Left lobe of liver (tissue), 2 donors: Measurements from ENCODE around the gene C6orf120. TPM values are rescaled to one million over a fixed set of nuclear protein-coding genes. Genes with fewer than 3 reads are reported as not detected.
A peak's percentile ranks its signal among the peaks of the same experiment; 100 is the strongest.
"Not testable (repeated sequence)": the region's sequence is repeated elsewhere in the genome, so short reads cannot be mapped to it uniquely, and the experiment has no call there.

Source experiments
- ATAC-seq: fragments of 200-7000 bp; cut with Tn5 transposase; one replicate; pipeline ENCODE4 v1.9.1; 2020; ENCODE audit warnings: mild to moderate bottlenecking, moderate library complexity
- DNase-seq: peaks from one replicate; pipeline ENCODE4 v3.0.0-alpha.2; 2020; ENCODE audit warnings: low spot score
- total RNA-seq: library from RNA; stranded (reverse); gene quantifications from one replicate; pipeline ENCODE4 v1.2.1, GENCODE V29; 2021
- donor health status: DM: no; HTN: no; CAD: no; lungs with moderate emphysema.
- donor health status: DM: no; HTN: yes; CAD: no.

Gene C6orf120
- total RNA-seq, 1 donor from 2014 or later, result 18.9 TPM

DNA sequence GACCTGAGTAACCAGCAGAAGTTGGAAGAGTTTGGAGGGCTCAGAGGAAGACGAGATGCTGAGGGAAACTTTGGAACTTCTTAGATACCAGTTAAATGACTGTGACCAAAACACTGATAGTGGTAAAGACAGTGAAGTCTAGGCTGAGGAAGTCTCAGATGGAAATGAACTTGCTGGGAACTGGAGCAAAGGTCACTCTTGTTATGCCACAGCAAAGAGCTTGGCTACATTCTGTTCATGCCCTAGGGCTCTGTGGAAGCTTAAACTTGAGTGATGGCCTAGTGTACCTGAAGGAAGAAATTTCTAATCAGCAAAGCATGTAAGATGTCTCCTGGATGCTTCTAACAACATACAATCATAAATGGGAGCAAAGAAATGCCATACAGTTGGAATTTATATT is 24.8 kb upstream of the C6orf120 start:
- DNase-seq (no peak), ATAC-seq (peak; percentile 58)

DNA sequence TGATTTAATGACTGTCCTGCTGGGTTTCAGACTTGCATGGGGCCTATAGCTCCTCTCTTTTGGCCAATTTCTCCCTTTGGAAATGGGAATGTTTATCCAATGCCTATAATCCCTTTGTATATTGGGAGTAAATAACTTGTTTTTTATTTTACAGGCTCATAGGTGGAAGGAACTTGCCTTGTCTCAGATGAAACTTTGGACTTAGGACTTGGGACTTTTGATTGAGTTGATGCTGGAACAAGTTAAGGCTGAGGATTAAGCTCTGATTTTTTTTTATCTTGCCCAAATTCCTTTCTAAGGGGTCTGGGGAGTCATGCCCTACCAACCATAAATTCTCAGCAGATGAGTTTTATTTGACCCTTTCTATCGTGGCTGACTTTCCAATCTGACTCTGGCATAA is 23.6 kb upstream of the C6orf120 start:
- DNase-seq (no peak), ATAC-seq (peak; percentile 15)

DNA sequence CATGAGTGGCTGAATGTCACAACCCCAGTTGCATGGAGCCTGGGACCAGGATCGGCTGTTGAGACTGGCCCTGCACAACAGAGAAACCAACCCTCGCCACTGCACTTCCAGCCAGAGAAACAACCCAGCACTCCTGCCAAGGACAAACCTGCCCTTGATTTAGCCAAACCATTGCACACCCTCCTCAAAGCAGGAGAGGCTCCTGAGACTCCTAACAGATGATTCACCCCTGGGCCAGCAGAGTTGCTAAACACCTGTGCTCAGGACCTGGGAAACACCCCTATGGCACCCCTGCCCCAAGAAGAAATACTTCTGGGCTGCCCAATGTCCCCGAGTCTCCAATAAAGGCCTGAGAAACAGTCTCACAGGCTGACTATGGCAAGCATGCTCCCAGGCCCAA is 17.9 kb upstream of the C6orf120 start:
- DNase-seq, result no peak
- ATAC-seq, result no peak

DNA sequence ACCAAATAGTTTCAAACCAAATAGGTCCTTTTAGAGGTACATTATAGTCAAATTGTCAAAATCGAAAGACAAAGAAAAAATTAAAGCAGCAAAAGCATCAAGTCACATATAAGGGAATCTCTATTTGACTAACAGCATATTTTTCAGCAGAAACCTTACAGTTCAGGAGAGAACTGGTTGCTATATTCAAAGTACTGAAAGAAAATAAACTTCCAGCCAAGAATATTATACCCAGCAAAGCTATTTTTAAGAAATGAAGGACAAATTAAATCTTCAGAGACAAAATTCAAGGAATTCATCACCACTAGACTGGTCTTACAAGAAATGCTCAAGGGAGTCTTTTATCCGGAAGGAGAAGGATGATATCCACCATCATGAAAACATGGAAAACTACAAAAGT is 16.1 kb upstream of the C6orf120 start:
- DNase-seq (no peak), ATAC-seq (no peak)

DNA sequence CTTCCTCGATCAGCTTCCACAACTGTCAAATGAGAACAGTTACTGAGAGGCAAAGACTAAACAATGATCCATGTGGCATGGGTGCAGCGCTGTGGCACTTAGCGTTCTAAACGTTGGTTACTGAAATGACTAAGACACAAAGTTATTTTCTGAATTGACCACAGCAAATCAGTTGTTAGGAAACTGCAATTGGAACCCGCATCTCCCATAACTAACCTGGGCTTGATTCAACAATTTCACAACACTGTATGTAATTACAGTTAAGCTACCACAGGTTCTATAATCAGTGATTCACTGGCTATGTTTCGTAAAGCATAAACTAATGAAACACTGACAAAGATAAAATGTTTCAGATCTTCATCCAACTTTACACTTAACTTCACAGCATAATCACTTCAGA is 12.6 kb upstream of the C6orf120 start:
- DNase-seq (no peak), ATAC-seq (no peak)

DNA sequence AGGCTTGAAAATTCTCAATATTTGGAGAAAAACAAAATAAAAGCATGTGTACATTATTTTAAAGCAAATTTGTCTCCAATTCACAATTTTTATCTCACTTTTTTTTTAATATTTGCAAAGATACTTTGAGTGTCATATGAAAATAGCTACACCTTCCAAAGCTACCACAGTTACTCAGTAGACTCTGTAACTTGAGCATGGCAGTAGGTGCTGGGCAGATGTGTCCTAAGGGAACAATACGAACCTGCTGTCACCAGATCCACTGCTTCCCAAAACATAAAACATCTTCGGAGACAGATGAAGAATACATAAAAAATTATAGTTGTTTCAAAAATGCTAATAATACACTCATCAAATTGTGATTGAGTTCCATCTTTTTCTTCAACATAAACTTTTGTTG is 10.7 kb upstream of the C6orf120 start:
- DNase-seq (no peak), ATAC-seq (no peak)

DNA sequence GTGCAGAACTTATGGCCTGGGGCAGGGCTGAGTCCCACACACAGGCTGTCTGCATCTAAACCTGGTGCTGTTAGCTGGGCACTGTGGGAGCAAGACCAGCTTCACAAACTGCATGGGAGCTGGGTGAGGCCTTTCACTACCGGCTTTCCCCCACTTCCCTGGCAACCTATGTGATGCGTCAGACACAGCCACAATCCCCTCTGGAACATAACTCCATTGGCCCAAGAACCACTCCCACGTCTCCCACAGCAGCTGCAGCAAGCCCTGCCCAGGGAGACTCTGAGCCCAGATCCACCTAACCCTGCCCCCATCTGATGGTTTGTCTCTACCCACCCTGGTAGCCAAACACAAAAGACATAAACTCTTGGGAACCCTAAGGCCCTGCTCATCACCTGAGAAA is 9.4 kb upstream of the C6orf120 start:
- no peak for ATAC-seq
- no peak for DNase-seq

DNA sequence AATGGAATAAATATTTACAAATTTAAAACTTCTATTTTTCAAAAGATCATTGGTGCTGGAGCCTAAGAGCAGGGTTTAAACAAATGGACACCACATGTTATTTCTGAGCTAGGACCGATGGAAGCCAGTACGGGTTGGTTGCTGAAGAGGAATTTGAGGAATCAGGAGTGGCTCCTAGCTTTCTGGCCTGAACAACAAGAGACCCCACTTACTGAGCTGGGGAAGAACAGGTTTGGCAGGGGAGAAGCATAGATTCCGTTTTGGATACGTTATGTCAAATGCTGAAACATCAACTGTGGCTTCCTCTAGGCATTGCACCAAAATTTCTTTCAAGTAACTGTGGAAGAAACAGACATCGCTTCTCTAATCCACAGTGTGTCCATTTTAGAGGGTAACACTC is 6.8 kb upstream of the C6orf120 start:
- ATAC-seq, result no peak
- no peak for DNase-seq

DNA sequence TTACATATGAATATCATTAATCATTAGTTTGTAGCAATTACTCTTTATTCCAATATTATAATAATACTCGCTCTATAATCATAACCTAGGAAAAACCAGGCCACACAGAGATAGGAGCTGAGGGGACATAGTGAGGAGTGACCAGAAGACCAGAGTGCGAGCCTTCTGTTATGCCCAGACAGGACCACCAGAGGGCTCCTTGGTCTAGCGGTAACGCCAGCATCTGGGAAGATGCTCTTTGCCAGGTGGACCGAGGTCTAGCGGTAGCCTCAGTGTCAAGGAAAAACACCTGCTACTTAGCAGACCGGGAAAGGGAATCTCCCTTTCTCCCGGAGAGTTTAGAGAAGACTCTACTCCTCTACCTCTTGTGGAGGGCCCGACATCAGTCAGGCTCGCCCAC is 4.8 kb upstream of the C6orf120 start:
- not testable (repeated sequence) for ATAC-seq, DNase-seq

DNA sequence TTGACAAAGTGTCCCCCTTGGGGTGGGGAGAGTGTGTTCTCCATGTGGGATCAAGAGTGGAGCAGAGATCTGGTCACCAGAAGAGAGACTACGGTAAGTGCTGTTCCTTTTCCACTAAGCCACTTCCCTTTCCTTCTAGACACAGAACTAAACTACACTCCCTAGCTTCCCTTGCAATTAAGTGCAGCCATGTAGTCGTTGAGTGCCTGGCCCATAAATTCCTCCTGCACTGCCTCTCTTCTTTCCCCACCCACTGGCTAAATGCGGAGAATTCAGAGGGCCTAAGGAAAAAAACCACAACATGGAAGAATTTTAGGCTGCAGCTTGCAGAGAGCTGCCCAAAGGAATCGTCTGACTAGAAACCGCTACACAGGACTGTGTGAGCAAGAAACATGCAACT is 1.6 kb upstream of the C6orf120 start:
- DNase-seq, result no peak
- ATAC-seq, result no peak

DNA sequence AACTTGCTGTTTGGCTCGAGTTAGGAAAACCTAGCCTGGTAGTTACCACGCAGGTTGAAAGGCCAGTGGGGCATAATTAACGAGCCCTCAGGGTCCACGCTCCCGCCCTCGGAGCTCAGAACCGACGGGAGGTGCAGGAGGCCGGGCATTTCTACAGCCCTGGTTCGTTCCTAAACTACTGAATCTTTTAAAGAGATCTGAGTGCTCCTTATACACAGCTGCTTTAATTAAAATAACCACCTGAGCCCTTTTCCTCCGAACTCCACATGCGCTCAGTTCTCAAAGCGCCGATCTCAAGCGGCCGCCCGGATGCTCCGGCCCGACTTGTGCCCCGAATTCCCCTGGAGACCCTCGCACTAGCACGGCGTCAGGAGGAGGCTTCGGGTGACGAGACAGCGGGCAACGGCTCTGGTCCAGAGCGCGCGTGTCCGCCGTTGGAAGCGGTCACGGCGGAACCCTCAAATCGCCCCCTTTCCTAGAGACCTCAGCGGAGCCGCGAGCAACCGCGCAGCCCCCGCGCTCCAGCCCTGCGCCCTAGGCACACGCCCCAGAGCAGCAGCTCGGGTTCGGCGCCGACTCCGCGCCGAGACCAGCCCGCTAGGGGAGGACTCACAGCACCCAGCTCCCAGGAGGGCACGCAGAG is 494 bp upstream of the C6orf120 start:
- peak; percentile 24 for ATAC-seq

DNA sequence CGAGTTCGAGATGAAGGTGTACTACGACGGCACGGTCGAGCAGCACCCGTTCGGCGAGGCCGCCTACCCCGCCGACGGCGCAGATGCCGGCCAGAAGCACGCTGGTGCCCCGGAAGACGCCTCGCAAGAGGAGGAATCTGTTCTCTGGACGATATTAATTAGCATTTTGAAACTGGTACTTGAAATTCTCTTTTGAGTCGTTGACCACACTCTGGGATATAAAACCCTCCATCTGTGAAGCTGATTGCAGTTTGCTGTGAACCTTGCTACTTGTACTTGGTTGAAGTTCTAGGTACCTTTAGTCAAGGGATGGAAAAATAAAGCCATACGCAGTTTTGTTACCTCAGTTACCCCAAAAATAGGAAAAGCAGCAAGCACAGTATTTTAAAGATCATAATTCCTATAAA is 917 bp downstream of the C6orf120 start:
- no peak for DNase-seq
- no peak for ATAC-seq

More for the DNA sequence above, 494 bp upstream of the C6orf120 start:
- DNase-seq, result no peak

DNA sequence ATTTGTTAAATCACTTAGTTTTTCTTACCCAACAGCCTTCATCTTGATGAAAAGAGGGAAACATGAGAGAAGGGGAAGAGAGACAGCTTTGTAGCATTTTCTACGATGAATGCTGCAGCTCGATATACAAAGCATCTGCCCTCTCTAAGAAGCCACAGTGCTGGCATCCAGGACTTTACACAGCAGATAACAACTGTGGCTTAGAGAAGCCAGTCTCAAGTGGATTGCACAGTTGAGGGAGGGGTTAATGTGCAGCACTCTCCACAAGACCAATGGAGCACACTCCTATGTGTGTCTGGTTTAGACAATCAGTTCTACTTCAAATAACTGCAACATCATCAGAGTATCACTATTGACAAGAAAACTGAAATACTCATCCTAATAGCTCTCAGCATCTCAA is 5.8 kb downstream of the C6orf120 start:
- ATAC-seq, result no peak
- DNase-seq, result no peak

DNA sequence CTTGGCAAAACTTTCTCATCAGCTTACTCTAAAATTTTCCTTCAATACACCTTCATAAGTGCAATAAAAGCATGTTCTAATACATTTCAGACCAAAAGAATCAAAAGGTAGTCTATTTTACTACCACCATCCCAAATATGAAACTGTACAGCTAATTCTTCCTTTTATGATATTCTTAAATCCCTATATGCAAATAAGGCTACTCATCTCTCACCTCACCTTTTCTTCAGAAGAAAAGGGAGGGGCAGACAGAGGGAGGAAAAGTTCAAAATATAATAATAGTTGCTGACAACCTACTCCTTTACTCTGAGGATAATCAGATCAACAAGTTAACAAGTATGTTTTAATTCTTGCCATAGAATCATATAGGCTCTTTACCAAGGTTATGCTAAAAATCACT is 7.4 kb downstream of the C6orf120 start:
- no peak for DNase-seq

DNA sequence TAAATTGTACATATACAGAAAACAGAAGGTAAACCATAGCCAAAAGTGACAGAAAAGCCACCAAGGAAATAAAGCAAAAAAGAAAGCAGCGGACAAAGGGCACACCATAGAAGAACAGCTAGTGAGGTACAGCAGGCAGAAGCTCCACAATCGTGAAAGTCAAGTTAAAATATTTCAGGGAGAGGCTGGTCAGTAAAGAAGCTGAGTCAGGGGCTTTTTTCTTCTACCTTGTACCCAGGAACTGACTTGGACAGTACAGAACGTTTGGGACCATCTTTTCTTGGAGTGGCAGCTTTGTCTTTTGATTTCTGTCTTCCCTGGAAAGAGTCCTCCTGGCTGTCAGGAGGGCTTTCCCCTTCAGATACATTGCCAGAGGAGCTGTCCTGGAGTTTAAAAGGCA is 8.1 kb downstream of the C6orf120 start:
- no peak for DNase-seq
- ATAC-seq, result no peak

More for the DNA sequence above, 7.4 kb downstream of the C6orf120 start:
- ATAC-seq, result no peak

DNA sequence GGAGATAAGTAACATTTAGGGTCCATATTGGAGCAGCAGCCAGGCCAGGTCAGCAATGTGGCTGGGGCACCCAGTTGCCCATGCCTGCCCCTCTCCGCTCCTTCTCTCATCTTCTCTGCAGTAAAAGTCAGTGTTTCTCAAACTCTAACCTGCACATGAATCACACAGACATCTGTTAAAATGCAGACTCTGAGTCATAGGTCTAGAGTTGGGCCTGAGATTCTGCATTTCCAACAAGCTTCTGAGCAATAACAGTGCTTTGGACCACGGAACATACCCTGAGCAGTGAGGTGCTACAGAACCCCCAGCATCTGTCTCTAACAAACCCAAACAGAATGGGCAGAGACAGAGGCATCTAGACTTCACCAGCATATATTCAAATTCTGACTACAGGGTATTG is 12.3 kb downstream of the C6orf120 start:
- ATAC-seq (peak; percentile 11), DNase-seq (no peak)

DNA sequence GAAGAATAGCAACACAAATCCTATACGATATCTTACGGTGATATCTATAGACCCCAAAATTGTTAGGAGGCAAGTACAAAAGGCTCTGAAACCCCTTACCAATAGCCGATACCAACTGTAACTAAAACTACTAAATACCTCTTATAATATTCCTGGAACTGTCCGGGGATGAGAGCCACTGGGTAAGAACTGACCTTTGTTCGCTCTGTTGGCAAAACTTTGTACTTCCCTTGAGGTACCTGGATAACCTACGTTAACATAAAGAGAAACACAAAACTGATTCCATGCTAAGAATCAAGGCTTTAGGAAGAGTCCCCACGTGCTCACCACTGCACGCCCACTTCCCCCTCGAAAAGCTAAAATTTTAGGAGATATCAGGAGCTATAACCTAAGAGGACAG is 12.7 kb downstream of the C6orf120 start:
- ATAC-seq (peak; percentile 77), DNase-seq (no peak)

DNA sequence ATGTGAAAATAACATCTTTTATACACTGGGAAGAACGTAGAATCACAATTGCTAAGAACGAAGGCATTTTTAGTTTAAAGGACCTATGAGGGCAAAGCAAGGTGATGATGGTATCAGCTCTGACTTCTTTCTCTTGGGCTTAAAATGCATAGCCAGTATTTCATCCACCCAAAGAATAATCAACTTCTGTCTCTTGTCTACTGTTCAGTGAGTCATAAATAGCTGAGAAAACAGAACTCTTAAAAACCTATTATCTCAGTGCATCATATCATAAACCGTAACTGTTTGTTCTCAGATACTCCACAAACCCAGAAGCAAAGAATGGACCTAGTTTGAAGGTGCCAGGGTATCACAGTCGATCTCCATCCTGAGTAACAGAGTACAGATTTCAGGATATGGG is 17.2 kb downstream of the C6orf120 start:
- DNase-seq, result no peak
- no peak for ATAC-seq

DNA sequence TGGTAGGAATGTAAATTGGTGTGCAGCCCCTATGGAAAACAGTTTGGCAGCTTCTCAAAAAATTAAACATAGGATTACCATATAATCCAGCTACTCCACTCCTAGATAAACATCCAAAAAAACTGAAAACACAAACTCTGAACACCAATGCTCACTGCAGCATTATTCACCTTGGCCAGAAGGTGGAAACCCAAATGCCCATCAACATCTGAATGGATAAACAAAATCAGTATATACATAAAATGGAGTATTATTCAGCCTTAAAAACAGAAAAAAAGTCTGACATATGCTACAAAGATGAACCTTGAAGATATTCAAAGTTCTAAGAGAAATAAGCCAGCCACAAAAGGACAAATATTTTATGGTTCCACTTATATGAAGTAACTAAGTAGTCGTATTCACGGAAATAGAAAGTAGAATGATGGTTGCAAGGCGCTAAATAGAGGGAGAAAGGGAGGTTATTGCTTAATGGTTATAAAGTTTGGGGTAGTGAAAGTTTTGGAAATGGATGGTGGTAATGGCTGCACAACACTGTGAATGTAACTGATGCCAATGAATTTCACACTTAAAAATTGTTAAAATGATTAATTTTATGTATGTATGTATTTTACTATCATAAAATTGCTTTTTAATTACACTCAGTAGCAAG is 18.4 kb downstream of the C6orf120 start:
- DNase-seq, result no peak
- no peak for ATAC-seq

DNA sequence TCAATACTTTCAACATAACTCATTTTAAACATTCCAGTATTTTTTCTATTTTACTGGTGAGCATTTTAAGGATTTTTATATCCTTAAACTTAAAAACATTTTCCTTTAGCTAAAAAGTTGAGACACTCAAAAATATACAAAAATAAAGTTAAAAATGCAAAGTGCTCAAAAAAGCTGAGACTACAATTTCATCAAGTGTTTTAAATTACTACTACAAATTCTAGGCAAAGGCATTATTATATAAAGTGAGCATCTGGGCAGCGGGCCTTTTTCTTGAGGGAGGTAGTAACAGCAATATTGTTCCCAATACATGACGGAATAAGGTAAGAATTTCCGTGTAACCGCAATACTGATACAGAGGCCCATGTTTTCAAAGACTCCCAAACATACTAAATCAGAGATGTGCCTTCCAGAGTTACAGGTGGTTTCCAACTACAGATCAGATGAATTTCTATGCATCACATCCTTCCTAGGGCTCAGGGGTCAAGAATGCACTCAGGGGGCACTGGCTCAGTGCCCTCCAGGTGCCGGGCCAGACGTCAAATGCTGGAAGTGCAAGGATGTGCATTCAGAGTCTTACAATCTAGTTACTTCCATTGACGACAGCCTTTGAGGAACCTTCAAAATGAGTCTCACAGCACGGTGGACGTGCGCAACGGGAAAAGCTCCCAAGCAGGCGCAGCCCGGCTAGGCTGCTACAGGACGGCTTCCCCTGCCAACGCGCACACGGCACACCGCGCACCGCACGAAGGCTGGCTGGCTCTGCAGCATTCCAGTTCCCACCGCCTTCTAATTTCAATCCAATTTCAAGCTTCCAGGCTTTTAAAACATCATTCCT is 20.7 kb downstream of the C6orf120 start:
- DNase-seq, result no peak
- peak; percentile 59 for ATAC-seq

DNA sequence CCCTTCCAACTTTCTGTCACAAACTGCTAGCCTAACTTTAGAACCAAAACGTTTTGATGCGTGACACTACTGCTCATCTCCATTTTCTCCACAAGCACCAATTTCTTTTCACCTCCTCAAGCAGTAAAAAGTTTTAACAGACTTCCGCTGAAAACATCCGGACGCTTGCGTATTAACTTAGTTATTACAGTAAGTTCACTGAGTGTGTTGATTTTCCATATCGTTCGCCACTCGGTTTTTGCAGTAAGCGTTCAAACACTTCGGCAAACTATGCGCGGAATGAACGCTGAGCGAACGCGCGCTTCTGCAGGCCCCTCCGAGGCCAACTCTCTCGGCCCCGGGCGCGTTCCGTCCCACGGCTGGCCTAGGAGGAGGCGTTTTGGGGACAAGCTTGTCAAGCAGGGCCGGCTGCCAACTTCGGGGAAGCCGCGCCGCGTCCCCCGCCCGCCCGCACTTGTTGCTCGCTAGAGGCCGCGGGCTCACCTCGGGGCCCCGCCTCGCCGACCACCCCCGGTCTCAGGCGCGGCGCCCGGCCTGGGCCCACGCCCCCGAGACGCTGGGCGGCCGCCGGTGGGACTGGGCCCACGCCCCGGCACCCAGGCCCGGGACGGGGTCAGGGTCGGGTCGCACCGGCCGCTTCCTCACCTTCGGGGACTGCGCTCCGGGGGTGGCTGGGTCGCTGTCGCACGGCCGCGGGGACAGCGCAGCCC is 21.4 kb downstream of the C6orf120 start:
- peak; percentile 78 for ATAC-seq

More for the DNA sequence above, 21.4 kb downstream of the C6orf120 start:
- DNase-seq, result peak; percentile 88
